ENCODE data around the gene TNFRSF19. TPM values are rescaled to one million over a fixed set of nuclear protein-coding genes. Genes with fewer than 3 reads are reported as not detected.
A peak's percentile ranks its signal among the peaks of the same experiment; 100 is the strongest.

TNFRSF19 gene
- total RNA-seq, 1 donor from 2014 or later, result 31.3 TPM

DNA sequence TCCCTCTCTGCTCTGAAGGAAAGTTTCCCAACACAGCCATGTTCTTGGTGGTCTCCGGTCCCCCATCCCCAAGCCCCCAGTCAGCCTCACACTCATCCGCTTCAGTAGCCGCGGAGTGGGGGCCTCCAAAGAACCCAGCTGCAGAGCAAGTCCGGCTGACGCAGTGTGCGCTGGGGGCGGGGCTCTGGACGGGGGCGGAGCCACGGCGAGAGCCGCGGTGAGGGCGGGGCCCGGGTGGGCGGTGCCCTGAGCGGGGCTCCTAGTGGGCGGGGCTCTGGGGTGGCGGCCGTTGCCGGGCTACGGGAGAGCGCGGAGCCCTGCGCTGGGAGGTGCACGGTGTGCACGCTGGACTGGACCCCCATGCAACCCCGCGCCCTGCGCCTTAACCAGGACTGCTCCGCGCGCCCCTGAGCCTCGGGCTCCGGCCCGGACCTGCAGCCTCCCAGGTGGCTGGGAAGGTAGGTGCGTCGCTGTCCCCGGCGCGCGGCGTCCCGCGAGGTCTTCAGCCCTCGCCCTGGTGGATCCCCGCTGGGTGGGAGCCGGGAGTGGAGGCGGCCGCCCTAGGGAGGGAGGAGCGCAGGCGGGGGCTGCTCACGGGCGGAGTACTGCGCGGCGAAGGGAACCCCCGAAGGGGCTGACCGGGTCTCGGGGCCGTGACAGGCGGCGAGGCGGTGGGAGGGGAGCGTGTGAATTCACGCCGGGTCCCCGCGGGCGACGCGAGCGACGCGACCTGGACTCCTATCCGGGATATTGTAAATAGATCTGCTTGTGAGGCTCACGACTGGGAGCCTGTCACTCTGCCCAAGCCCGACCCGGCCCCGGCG, 9.1 kb downstream of the TNFRSF19 start:
- Histone ChIP-seq H3K4me3 (ENCODE audit: low read depth, low read length) (peak overlapping the region; percentile 95), H3K36me3 (ENCODE audit: control insufficient read depth, insufficient read depth, low read length) (no peaks in the 10 kb centered on the region), H3K27me3 (ENCODE audit: control insufficient read depth, insufficient read depth, low read length) (no peaks in the 10 kb centered on the region)
- no peak for DNase-seq (ENCODE audit: low read depth)
- TF ChIP-seq, protein P1, sequence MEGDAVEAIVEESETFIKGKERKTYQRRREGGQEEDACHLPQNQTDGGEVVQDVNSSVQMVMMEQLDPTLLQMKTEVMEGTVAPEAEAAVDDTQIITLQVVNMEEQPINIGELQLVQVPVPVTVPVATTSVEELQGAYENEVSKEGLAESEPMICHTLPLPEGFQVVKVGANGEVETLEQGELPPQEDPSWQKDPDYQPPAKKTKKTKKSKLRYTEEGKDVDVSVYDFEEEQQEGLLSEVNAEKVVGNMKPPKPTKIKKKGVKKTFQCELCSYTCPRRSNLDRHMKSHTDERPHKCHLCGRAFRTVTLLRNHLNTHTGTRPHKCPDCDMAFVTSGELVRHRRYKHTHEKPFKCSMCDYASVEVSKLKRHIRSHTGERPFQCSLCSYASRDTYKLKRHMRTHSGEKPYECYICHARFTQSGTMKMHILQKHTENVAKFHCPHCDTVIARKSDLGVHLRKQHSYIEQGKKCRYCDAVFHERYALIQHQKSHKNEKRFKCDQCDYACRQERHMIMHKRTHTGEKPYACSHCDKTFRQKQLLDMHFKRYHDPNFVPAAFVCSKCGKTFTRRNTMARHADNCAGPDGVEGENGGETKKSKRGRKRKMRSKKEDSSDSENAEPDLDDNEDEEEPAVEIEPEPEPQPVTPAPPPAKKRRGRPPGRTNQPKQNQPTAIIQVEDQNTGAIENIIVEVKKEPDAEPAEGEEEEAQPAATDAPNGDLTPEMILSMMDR (IDR thresholded peaks at IDR 0.05; ENCODE audit: insufficient read depth, low read length, poor library complexity, severe bottlenecking), result no peak

DNA sequence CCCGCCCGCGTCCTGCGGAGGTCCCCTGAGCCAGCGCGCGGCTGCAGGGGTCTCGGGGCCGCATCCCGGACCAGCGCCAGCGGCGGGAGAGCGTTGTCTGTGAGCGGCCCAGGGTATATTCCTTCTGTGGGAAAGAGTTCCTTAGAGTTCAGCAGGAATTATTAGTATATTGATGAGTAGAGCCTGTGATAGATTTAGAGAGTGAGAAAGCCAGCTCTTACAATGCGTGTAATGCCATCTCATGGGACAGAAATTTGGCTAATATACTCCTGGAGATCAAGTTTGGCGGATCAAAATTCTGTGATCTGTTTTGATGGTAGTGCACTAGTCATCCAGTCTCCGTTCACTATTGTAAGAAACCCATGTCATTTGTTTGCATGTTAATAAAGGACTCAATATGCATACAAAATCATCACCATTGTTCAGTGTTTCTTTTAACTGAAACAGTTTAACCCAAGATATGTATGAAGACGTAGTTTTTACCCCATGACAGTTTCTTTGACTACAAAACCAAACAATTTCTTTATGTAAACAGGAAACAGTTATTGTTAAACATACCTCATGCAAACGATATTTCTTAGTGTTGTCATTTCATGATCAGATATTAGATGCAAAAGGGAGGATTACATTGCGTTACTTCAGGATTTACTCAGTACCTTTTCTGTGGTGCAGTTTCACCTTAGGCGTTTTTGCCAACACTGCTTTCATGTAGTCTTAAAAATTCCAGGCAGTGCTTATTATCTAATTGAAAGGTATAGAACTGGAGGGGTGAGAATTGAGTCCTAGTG, 9.9 kb downstream of the TNFRSF19 start:
- Histone ChIP-seq H3K4me3 (ENCODE audit: low read depth, low read length) (peak overlapping the region; percentile 95), H3K27me3 (ENCODE audit: control insufficient read depth, insufficient read depth, low read length) (no peaks in the 10 kb centered on the region), H3K36me3 (ENCODE audit: control insufficient read depth, insufficient read depth, low read length) (no peaks in the 10 kb centered on the region)
- DNase-seq (ENCODE audit: low read depth), result no peak
- TF ChIP-seq, protein P1 (IDR thresholded peaks at IDR 0.05; ENCODE audit: insufficient read depth, low read length, poor library complexity, severe bottlenecking), result no peak

DNA sequence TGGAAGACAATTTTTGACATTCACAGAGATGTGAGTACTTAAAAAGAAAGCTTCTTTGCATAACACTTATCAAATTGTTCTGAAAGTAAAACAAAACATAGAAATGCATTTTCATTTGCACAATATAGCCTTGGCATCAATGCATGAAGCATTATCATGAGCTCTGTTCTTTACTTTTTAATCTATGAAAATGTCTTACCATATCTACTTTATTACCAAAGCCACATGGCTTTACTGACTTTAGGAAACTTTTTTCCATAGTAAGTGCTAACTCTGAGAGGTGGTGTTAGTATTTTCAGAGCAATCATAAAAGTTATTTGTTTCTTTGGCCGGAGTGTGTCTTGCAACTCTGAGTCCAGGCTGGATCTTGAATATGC, 10.5 kb downstream of the TNFRSF19 start:
- DNase-seq (ENCODE audit: low read depth), result no peak
- H3K27me3 ChIP-seq (ENCODE audit: control insufficient read depth, insufficient read depth, low read length), result no peaks in the 10 kb centered on the region
- H3K4me3 ChIP-seq (ENCODE audit: low read depth, low read length), result no peak overlapping the region
- H3K36me3 ChIP-seq (ENCODE audit: control insufficient read depth, insufficient read depth, low read length), result no peaks in the 10 kb centered on the region
- TF ChIP-seq, protein P1 (IDR thresholded peaks at IDR 0.05; ENCODE audit: insufficient read depth, low read length, poor library complexity, severe bottlenecking), result no peak

DNA sequence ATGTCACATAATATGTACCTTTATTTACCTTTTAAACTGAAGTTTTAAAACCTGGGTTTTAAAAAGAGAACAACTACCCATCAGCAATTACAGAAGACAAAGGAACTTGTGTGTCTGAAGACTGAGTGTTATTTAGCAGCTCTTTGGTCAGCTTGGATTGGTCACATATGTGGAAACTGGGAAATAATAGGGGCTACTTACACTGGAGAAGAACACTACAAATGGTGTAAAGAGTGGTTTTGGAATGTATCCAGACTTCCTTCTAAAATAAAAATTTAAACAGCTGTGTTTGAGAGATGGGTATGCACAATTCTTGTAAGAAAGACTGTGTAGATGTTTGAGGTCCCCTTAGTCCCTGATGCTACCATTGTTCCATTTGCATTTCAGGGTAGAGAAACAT, 13.3 kb downstream of the TNFRSF19 start:
- no peaks in the 10 kb centered on the region for H3K36me3 ChIP-seq (ENCODE audit: control insufficient read depth, insufficient read depth, low read length)
- TF ChIP-seq, protein P1 (IDR thresholded peaks at IDR 0.05; ENCODE audit: insufficient read depth, low read length, poor library complexity, severe bottlenecking), result no peak
- H3K4me3 ChIP-seq (ENCODE audit: low read depth, low read length), result no peak overlapping the region
- no peak for DNase-seq (ENCODE audit: low read depth)
- H3K27me3 ChIP-seq (ENCODE audit: control insufficient read depth, insufficient read depth, low read length), result no peaks in the 10 kb centered on the region

DNA sequence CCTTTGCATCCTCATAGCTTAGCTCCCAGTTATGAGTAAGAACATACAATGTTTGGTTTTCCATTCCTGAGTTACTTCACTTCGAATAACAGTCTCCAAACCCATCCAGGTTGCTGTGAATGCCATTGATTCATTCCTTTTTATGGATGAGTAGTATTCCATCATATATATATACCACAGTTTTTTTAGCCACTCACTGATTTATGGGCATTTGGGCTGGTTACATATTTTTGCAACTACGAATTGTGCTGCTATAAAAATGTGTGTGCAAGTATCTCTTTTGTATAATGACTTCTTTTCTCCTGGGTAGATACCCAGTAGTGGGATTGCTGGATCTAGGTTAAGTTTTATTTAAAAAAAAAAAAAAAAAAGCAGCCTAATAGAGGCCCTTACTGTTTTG, 14.1 kb downstream of the TNFRSF19 start:
- H3K36me3 ChIP-seq (ENCODE audit: control insufficient read depth, insufficient read depth, low read length), result no peaks in the 10 kb centered on the region
- DNase-seq (ENCODE audit: low read depth), result no peak
- TF ChIP-seq, protein P1 (IDR thresholded peaks at IDR 0.05; ENCODE audit: insufficient read depth, low read length, poor library complexity, severe bottlenecking), result no peak
- no peak overlapping the region for H3K4me3 ChIP-seq (ENCODE audit: low read depth, low read length)
- H3K27me3 ChIP-seq (ENCODE audit: control insufficient read depth, insufficient read depth, low read length), result no peaks in the 10 kb centered on the region

Data from kidney epithelial cell (primary cell).